HTR-8/SVneo (cell line): ENCODE data around the gene ARHGEF10L.

Source experiments
- DNase-seq: peaks from one replicate; pipeline ENCODE4 v3.0.0; 2011; ENCODE audit warnings: low spot score, mixed read lengths; ENCODE audit not compliant: insufficient read length
- FAIRE-seq: peaks from 2 replicates; lab custom pipeline; 2011; peaks lifted over from hg19 to GRCh38; lab: Jason Lieb, UNC

Gene ARHGEF10L

GRCh38 chr1:17667641-17668040 is 128.1 kb downstream of the ARHGEF10L start:
- FAIRE-seq (no peak), DNase-seq (no peak)

GRCh38 chr1:17668195-17668594 is 128.7 kb downstream of the ARHGEF10L start:
- FAIRE-seq (no peak), DNase-seq (no peak)

- DNase-seq (no peak), FAIRE-seq (no peak)
These were observed 129.2 kb downstream of the ARHGEF10L start for GRCh38 chr1:17668624-17669175.

- DNase-seq (no peak), FAIRE-seq (no peak)
These were observed 129.8 kb downstream of the ARHGEF10L start for GRCh38 chr1:17669305-17669704.

- DNase-seq (no peak), FAIRE-seq (no peak)
These were observed 130.5 kb downstream of the ARHGEF10L start for GRCh38 chr1:17669866-17670451.

- DNase-seq (no peak), FAIRE-seq (no peak)
These were observed 131.3 kb downstream of the ARHGEF10L start for GRCh38 chr1:17670587-17671313.

- FAIRE-seq (no peak), DNase-seq (no peak)
These were observed 131.8 kb downstream of the ARHGEF10L start for GRCh38 chr1:17671314-17671705.

GRCh38 chr1:17671741-17672140 is 132.2 kb downstream of the ARHGEF10L start:
- FAIRE-seq = no peak
- no peak for DNase-seq

GRCh38 chr1:17672226-17672625 is 132.7 kb downstream of the ARHGEF10L start:
- DNase-seq = no peak

GRCh38 chr1:17673329-17674072 is 134.0 kb downstream of the ARHGEF10L start:
- no peak for FAIRE-seq

More at GRCh38 chr1:17672226-17672625, 132.7 kb downstream of the ARHGEF10L start:
- no peak for FAIRE-seq

GRCh38 chr1:17674726-17675500 is 135.4 kb downstream of the ARHGEF10L start:
- no peak for FAIRE-seq
- no peak for DNase-seq

More at GRCh38 chr1:17673329-17674072, 134.0 kb downstream of the ARHGEF10L start:
- no peak for DNase-seq

- FAIRE-seq (no peak), DNase-seq (no peak)
These were observed 136.2 kb downstream of the ARHGEF10L start for GRCh38 chr1:17675744-17676143.

- DNase-seq (no peak), FAIRE-seq (no peak)
These were observed 137.0 kb downstream of the ARHGEF10L start for GRCh38 chr1:17676387-17677060.

GRCh38 chr1:17678011-17678410 is 138.5 kb downstream of the ARHGEF10L start:
- FAIRE-seq (no peak), DNase-seq (no peak)

- FAIRE-seq (no peak), DNase-seq (no peak)
These were observed 140.4 kb downstream of the ARHGEF10L start for GRCh38 chr1:17679856-17680255.

- FAIRE-seq (no peak), DNase-seq (no peak)
These were observed 140.8 kb downstream of the ARHGEF10L start for GRCh38 chr1:17680308-17680707.

- DNase-seq = no peak
These were observed 142.9 kb downstream of the ARHGEF10L start for GRCh38 chr1:17682400-17682799.

GRCh38 chr1:17683598-17683997 is 144.1 kb downstream of the ARHGEF10L start:
- DNase-seq = no peak
- no peak for FAIRE-seq

More at GRCh38 chr1:17682400-17682799, 142.9 kb downstream of the ARHGEF10L start:
- FAIRE-seq = no peak

GRCh38 chr1:17684810-17685209 is 145.3 kb downstream of the ARHGEF10L start:
- DNase-seq = no peak
- FAIRE-seq = no peak
